ENCODE results near the gene HS2ST1. TPM values are rescaled to one million over a fixed set of nuclear protein-coding genes. Genes with fewer than 3 reads are reported as not detected.
A peak's percentile ranks its signal among the peaks of the same experiment; 100 is the strongest.

The HS2ST1 gene
- total RNA-seq, 1 donor from 2014 or later, result 19.2 TPM

- no peak for DNase-seq (ENCODE audit: low spot score)
Measured at GRCh38 chr1:87106867-87107266, 192.4 kb downstream of the HS2ST1 start.

GRCh38 chr1:87108228-87108627, 193.8 kb downstream of the HS2ST1 start:
- no peak for DNase-seq (ENCODE audit: low spot score)

GRCh38 chr1:87108814-87109411, 194.5 kb downstream of the HS2ST1 start:
- DNase-seq (ENCODE audit: low spot score), result no peak

- DNase-seq (ENCODE audit: low spot score), result no peak
Measured at GRCh38 chr1:87111659-87112371, 197.4 kb downstream of the HS2ST1 start.

- no peak for DNase-seq (ENCODE audit: low spot score)
Measured at GRCh38 chr1:87113313-87113712, 198.9 kb downstream of the HS2ST1 start.

- no peak for DNase-seq (ENCODE audit: low spot score)
Measured at GRCh38 chr1:87115317-87115890, 201.0 kb downstream of the HS2ST1 start.

GRCh38 chr1:87115891-87116290, 201.5 kb downstream of the HS2ST1 start:
- DNase-seq (ENCODE audit: low spot score), result no peak

- DNase-seq (ENCODE audit: low spot score), result no peak
Measured at GRCh38 chr1:87117761-87118368, 203.4 kb downstream of the HS2ST1 start.

- DNase-seq (ENCODE audit: low spot score), result no peak
Measured at GRCh38 chr1:87119541-87120140, 205.2 kb downstream of the HS2ST1 start.

- DNase-seq (ENCODE audit: low spot score), result no peak
Measured at GRCh38 chr1:87120779-87121178, 206.3 kb downstream of the HS2ST1 start.

- no peak for DNase-seq (ENCODE audit: low spot score)
Measured at GRCh38 chr1:87121711-87122163, 207.3 kb downstream of the HS2ST1 start.

GRCh38 chr1:87122243-87122642, 207.8 kb downstream of the HS2ST1 start:
- no peak for DNase-seq (ENCODE audit: low spot score)

- DNase-seq (ENCODE audit: low spot score), result no peak
Measured at GRCh38 chr1:87123610-87124009, 209.2 kb downstream of the HS2ST1 start.

- DNase-seq (ENCODE audit: low spot score), result no peak
Measured at GRCh38 chr1:87126886-87127505, 212.6 kb downstream of the HS2ST1 start.

GRCh38 chr1:87127581-87127980, 213.1 kb downstream of the HS2ST1 start:
- no peak for DNase-seq (ENCODE audit: low spot score)

GRCh38 chr1:87129038-87129437, 214.6 kb downstream of the HS2ST1 start:
- no peak for DNase-seq (ENCODE audit: low spot score)

- no peak for DNase-seq (ENCODE audit: low spot score)
Measured at GRCh38 chr1:87129606-87130005, 215.2 kb downstream of the HS2ST1 start.

- DNase-seq (ENCODE audit: low spot score), result no peak
Measured at GRCh38 chr1:87130438-87130837, 216.0 kb downstream of the HS2ST1 start.

GRCh38 chr1:87131809-87132283, 217.4 kb downstream of the HS2ST1 start:
- DNase-seq (ENCODE audit: low spot score), result peak; percentile 93

- DNase-seq (ENCODE audit: low spot score), result no peak
Measured at GRCh38 chr1:87132284-87132870, 217.9 kb downstream of the HS2ST1 start.

GRCh38 chr1:87134061-87134460, 219.6 kb downstream of the HS2ST1 start:
- DNase-seq (ENCODE audit: low spot score), result no peak
